HG02852 (cell line): Measurements from ENCODE around the gene TRIM9.

Source experiments
- ATAC-seq: cut with Tn5 transposase; IDR thresholded peaks from one replicate; pipeline ENCODE4 v1.9.1; 2021; ENCODE audit warnings: mild to moderate bottlenecking, moderate library complexity; ENCODE audit not compliant: unreplicated experiment

The TRIM9 gene

DNA sequence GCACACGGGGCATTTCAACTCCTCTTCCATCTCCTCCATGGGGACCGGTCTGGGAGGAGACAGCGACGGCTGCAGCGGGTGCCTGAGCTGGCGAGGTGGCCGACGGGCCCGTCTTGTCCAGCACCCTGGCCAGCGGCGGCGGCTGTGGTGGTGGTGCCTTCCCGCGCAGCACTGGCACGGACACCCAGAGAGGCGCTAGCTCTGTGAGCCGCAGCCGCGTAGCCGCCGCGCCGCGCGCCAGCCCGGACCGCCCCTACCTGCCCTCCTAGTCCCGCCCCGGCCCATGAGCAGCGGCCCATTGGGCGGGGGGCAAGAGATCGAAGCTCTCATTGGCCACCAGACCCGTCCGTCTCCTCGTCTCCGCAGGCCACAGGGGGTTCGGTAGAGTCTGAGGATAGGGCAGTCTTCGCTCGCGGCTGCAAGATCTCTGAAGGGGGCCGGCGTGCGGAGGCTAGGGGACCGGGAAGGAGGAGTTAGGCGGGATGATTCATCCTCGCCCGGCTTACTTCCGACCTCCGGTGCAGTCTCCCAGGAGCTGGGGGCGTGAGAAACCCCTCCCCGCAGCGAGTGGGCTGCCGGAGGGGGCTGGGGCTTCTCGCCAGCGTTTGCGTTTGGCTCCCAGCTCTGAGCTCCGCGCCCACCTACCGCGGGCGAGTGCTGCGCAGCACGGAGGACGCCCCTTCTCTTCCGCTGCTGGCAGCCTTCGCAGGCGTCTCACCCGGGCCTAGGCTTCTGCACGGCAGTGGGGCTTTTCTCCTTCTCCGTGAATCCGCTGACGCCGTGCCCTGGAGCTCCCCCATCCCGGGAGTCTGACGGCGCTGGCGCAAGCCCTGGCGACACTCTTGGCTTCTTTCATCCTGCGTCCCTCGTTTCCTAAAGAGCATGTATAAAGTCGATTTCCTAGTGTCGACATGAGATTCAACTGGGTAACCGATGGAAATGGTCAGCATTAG is at the start of gene TRIM9:
TSS of gene TRIM9 (minus strand) at position 205 of the 953 bp plus-strand sequence. CDS start at position 39, 166 bp downstream.
- ATAC-seq: peak; percentile 99

DNA sequence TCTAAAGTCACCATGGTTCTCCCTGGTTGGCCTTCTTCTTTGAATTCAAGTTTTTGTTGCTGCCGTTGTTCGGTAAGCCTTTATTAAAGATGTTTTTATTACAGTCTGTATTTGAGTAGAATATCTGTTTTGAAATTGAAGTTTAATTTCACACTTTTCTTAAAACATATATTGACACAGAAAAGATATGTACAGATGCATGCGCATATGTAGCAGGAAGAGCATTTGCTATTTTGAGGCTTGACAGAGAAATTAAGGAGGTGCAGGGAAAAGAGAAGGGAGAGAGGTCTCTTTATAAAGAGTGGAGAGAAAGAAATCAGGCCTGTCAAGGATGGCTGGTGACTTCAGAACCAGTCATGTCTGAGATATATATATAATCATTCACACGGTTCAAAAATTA is 46.0 kb upstream of the TRIM9 start:
- no peak for ATAC-seq

DNA sequence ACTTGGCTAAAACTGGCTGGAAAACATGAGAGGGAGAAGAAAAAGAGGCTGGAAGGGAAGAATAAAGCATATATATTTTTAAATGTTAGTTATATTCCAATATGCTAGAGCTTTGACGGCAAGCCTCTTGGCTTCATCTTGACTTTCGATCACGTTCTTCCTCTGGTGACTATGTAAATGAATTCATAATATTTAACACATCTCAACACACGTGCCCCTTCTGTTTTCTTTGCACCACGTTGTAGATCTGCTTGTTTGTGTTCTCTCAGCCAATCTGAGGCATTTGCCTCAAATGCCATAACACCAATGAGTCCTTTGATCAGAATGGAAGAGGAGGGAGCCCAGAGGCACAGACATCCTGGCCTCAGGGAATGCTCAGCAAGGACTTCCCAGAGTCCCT is 45.4 kb upstream of the TRIM9 start:
- no peak for ATAC-seq

DNA sequence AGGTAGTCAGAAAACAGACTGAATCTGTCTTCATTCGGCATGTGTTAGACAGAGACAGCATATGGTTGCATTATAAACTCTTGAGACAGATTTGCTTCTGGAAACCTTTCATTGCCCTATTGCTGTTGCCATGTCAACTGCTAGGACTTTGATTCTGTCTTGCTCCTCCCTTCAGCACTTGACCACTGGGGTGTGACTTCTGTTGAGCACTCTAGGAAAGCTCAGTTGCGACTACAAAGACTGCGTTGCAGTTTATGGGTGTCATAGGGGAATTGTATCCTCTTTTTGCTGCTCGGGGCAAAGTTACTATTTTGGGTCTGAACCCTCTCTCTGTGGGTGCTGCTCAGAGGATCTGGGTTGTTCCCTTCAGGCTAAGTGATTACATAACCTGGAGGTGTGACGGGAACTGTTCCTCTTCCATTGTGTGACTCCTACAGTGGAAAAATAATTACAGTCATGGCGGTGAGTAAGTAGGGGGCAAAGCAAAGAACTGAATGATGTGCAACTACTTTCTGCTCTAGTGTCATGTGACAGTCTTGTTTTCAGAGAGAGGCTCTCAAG is 44.3 kb upstream of the TRIM9 start:
- no peak for ATAC-seq

DNA sequence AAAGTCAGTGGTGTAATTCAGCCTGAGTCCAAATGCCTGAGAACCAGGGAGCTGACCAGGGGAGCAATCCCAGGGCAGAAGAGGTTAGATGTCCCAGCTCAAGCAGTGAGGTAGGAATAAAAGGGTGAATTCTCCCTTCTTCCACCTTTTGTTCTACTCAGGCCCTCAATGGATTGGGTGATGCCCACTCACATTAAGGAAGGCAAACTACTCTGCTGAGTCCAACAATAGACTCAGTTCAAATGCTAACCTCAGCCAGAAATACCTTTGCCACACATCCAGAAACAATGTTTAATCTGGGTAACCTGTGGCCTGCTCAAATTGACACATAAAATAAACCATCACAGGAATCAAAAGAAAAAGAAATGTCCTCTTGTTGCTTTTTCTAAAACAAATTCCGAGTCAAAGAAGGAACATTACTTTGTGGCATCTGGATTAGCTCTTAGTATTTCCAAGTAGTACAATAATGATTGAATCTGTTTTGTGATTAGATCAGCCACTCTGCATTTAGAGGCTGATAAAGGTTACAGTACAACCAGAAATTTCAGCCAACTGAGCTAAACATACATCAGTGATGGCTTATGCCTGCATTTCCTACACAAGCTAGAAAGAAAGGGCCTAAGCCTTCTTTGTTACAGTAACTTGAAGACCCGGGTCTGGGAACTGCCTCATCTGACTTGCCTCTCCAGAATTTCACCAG is 43.6 kb upstream of the TRIM9 start:
- no peak for ATAC-seq

DNA sequence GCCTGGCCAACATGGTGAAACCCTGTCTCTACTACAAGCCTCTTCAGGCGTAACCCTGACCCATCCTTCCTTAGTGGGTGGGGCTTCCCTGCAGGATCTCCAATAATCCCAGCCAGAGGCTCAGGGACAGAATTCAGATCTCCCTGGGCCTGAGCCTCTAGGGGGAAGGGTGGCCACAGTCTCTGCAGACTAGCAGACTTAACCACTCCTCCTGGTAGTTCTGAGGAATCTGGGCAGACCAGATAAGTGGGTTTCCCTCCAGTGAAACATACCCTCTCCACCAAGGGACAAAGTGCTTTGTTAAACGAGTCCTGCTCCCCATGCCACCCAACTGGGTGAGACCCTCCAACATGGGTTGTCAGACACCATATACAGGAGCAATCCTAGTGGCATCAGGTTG is 36.6 kb upstream of the TRIM9 start:
- ATAC-seq: no peak

DNA sequence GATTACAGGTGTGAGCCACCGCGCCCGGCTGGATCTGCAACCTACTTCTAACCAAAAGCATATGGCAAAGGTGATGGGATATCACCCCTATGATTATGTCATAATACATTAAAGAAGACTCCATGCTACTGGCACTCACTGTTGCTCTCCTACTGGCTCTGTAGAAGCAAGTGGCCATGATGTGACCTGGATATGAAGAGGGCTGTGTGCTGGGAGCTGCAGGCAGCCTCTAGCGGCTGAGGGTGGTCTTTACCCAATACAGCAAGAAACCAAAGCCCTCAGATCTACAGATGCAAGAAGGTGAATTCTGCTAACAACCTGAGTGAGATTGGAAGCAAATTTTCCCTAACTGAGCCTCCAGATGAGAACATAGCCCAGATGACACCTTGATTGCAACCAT is 34.2 kb upstream of the TRIM9 start:
- no peak for ATAC-seq

DNA sequence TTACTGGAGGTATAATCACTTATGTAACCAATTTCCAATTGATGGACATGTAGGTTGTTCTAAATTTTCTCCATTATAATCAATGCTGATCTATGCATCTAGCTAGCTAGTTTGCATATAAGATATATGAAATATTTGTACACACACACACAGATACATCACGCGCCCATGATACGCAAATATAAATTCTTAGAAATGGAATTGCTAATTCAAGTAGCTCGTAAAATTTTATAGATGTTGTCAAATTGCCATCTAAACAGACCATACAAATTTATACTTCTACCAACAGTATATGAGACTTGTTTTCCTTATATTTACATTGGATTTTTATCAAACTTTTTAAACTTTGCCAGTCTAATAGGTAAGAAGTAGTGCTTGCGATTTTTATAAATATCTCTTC is 29.1 kb upstream of the TRIM9 start:
- no peak for ATAC-seq

DNA sequence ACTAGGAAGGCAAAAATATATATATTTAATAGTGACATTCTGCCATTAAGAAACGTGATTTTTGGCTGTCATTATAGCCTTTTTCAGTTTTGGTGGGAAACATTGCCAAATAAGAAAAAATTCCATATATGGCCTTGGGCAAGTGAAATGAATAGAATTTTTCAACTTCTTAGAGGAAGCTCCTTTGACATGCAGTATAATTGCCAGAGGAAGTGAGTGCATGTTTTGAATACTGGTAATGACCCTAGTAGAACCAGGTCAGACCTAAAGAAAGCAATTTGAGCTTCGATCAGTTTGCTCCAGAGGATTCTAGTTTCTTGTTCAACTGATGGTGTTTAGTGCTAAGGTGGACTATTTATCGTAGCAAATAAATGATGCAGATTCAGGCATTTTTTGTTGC is 26.2 kb upstream of the TRIM9 start:
- ATAC-seq: no peak

DNA sequence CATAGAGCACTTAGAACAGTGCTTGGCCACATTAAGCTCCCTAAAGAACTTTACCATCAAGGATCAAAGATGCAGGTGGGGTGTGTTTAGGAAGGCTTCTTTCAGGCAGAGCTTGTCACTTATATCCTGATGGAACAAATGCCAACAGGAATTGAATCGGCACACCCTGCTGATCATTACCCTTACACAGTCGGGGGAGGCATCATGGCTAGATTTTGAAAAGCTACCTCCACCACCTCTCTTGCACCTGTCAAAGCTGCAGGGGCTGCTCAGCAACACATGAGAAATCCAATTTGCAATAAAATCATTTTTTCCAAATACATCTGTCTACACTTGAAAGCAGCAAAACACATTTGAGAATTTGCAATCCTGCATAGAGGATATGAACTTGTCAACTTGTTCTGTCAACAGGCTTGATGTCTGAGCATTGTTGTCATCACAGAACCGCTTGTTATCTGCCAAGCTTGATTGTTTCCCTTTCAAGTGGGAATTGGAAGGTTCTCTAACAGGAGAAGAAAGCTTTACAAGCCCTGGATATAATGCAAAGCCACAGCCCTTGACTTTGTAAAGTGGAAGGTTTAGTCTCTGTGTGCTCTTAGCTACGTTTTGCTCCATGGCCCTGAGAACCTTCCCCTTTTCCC is 24.6 kb upstream of the TRIM9 start:
- ATAC-seq: no peak

DNA sequence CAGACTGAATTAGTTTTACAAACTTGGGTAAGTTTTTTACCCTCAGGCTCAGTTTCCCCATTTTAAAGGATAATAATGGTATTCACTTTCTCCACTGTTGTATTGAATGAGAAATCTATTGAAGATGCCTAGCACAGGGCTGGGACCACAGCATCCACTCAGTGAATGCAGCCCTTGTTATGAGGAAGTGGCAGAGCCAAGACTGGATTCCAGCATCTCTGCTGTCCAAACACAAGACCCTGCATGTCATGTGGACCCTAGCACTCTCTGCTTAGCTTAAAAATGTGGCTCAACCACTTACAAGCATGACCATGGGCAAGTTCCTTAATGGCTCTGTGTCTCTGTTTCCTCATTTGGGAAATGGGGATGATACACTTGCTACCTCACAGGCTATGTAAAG is 24.1 kb upstream of the TRIM9 start:
- ATAC-seq: no peak

DNA sequence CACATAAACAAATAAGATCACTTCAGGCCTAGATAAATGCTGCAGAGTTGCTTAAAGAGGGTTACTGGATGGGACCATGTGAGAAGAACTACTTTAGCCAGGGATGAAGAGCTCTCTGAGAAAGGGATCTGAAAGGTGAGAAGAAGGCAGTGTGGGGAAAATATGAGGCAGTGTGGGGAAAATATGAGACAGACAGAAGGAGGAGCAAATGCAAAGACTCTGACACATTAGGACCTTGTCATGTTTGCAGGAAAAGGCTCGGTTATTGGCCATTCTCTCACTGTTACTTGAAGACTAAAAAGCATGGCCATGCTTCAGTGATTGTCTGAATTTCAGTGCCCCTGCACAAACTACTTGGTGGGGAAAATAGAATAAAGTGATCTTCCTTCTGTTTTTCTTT is 22.7 kb upstream of the TRIM9 start:
- ATAC-seq: no peak

DNA sequence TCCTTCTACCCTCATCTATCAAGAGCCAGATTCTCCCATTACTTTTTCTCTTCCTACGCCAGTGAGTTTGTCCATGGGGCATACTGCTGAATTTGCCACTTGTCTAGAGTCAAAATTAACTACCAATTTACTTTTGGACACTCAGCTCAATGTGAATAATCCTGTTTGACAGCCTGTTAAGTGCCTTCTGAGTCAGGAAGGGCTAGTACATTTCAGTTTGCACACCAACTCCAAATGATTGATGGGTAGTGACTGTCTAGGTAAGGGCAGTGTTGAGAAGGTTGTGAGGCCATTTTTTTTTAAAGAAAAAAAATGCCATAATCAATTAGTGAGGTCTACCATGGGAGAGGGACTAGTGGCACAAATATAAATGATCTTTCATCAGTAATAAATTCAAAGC is 21.8 kb upstream of the TRIM9 start:
- no peak for ATAC-seq

DNA sequence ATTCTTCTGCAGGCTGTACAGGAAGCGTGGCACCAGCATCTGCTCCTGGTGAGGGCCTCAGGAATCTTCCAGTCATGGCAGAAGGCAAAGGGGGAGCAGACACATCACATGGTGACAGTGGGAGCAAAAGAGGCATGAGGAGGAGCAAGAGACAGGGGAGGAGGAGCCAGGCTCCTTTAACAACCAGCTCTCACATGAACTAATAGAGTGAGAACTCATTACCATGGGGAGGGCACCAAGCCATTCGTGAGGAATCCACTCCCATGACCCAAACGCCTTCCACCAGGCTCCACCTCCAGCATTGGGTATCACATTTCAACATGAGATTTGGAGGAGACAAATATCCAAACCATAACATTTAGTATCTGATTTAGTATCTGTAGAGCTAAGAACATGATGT is 14.7 kb upstream of the TRIM9 start:
- ATAC-seq: no peak

DNA sequence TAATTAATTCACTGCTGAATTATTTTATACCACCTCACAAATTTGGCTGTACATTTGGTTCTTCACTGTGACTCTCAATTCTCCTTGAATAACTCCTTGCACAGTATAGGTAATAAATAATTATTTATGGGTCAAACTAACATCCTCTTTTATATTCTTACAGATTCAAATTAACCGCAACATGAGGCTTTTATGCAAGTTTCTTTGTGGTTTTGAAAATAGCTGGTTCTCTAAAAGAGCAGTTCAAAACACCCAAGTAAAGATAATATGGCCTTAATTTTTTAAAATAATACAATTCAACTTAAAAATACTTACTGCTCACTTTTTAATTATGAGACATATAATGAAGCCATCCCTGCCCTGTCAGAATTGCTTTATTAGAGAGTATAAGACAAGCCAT is 12.9 kb upstream of the TRIM9 start:
- ATAC-seq: no peak

DNA sequence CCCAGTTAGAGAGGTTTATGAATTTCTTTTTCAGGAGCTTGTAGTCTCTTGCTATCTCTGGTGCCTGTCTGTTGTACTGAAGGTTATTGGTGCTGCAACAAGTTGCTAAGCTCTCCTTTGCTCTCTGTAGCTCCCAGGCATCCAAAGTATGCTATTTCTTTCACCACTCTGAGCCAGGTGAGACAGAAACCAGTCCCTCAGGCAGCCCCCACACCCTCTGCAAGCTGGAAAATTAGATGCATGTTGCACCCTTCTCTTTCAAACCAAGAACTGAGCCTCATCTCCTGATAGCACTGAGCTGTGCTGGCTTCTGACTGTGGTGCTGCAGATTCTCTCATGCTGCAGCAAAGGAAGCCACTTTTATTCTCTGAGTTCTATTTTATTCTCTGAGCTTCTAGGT is 9.6 kb upstream of the TRIM9 start:
- ATAC-seq: no peak

DNA sequence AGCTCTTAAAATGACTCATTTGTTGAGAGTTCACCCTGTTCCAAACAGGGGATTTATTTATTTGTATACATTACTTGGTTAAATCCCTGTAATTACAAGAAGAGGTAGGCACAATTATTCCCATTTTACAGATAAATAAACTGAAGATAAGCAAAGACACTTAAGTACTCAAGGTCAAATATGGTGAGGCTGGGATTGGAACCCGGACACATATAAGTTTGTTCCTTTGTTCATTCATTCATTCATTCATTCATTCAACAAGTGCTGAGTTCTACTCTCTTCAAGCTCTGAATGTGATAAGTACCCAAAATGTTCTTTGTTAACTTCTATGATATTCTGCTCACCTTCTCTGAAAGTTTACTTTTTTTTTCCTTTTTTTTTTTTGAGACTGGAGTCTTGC is 2.4 kb upstream of the TRIM9 start:
- no peak for ATAC-seq

DNA sequence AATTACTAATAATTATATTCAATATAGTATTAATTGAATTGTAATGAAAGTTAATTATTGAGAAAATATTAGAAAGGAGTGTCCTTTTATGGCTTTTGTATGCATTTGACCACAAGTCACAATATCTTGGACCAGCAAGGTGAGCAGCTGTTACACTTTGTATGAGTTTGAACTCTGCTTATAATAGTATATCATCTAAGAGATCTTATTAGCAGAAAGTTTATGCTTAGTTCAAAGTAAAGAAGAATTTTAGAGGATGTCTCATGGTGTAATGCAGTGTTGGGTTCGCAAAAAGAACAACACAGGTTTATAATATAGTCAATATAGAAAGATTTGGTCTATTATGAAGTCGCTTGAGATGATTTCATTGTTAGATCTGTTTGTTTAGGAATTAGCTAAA is 2.0 kb upstream of the TRIM9 start:
- ATAC-seq: no peak

DNA sequence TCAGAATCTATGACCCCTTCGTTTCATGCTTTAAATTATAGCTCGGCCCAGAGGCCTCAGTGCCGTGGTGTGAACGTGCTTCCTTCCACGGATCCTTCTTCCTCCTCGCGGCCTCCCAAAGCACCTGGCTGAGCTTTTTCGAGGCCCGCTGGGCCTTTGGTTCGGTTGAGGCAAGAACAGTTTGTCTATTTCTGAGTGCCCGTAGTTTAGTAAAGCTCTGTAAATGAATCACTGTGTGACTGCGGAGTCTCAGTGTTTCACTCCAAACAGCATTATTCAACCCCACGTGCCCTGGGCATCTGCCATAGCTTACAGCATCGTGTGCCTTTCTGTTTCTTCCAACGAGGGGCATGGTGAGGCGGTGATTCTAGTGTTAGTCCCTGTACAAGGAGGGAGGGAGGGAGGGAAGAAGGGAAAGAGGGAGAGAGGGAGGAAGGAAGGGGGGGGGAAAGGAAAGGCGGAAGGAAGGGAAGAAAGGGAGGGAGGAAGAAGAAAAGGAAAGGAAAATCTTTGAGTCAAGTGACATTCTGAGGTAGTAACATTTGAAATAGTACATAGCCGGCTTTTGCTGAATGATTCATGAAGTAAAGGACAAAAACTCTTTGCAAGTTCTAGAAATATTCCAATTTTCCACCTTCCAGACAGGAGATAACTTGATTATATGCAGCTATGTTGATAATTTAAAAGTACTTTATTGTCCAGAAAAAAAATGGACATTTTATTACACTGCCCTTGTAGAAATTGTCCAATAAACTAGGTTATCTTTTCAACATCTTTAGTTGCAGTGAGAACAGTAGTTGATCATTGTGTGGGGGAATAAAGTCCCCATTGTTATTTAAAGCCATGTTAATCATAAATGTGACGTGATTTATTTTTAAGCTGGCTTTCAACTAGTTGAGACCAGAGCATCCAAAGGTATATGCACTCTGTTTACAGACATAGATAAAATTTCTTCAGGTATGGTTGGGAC is 1.2 kb upstream of the TRIM9 start:
- no peak for ATAC-seq

DNA sequence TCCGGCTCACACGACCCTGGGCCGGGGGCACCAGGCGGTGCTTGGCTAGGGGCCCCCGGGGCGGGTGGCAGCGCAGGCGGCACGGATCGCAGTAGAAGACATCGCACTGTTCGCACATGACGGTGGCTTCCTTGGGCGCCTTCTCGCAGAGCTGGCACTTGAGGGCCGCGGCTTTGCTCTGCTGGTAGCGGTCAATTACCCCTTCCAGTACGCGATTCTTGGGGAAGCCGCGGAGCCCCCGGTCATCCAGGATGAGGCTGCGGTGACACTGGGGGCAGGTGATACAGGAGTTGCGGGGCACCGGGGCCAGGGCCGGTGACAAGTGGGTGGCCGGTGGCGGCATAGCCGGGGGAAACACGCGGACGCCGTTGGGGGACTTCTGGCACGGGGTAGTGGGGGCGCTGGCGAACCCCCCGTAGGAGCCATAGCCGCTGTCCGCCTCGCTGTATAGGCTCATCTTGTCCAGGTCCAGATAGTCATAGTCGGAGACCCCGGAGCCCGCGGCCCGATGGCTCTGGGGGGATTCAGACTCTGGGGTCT is 553 bp downstream of the TRIM9 start:
- ATAC-seq: peak; percentile 2
